ENCODE results near the gene PHIP. TPM values are rescaled to one million over a fixed set of nuclear protein-coding genes. Genes with fewer than 3 reads are reported as not detected.
"Not testable (repeated sequence)": the region's sequence is repeated elsewhere in the genome, so short reads cannot be mapped to it uniquely, and the experiment has no call there.

Gene PHIP
- total RNA-seq, 1 donor from 2014 or later: 42.4 TPM

DNA sequence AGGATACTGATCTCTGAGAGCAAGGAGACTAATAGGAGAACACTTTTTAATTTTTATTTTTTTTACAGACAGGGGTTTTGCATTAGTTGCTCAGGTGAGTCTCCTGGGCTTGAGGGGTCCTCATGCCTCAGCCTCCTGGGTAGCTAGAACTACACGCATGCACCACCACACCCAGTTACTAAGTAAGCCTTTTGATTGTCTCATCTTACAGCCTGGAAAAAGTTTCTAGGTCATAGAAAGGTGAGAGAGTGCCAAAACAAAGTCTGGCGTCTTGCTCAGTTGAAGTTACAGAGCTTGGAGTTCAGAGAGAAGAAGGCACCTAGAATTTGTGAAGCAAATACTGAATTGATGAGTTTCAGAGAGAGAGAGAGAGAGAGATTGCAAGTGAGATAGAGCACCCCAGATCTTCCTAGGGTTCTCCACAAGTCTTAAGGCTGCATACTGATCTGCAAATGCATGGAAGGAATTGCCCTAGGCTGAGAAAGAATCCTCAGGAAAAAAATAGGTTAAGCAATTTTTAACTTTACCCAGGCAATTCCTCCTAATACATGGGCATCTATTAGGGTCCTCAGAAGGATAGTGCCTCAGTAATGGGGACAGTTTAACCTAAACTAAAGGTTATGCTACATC, 37.6 kb upstream of the PHIP start:
- DNase-seq (ENCODE audit: low spot score): no peak
- Mint-ChIP-seq H3K36me3 (ENCODE audit: low read depth, unreplicated experiment) (no peaks in the 10 kb centered on the region), H3K27me3 (ENCODE audit: unreplicated experiment) (no peaks in the 10 kb centered on the region), H3K27ac (ENCODE audit: unreplicated experiment) (no peak overlapping the region), H3K4me3 (ENCODE audit: unreplicated experiment) (no peak overlapping the region), H3K9me3 (ENCODE audit: unreplicated experiment) (no peaks in the 10 kb centered on the region), H3K4me1 (ENCODE audit: unreplicated experiment) (no peaks in the 10 kb centered on the region)
- TF ChIP-seq, protein P1, sequence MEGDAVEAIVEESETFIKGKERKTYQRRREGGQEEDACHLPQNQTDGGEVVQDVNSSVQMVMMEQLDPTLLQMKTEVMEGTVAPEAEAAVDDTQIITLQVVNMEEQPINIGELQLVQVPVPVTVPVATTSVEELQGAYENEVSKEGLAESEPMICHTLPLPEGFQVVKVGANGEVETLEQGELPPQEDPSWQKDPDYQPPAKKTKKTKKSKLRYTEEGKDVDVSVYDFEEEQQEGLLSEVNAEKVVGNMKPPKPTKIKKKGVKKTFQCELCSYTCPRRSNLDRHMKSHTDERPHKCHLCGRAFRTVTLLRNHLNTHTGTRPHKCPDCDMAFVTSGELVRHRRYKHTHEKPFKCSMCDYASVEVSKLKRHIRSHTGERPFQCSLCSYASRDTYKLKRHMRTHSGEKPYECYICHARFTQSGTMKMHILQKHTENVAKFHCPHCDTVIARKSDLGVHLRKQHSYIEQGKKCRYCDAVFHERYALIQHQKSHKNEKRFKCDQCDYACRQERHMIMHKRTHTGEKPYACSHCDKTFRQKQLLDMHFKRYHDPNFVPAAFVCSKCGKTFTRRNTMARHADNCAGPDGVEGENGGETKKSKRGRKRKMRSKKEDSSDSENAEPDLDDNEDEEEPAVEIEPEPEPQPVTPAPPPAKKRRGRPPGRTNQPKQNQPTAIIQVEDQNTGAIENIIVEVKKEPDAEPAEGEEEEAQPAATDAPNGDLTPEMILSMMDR (IDR thresholded peaks at IDR 0.05; ENCODE audit: unreplicated experiment): no peak

DNA sequence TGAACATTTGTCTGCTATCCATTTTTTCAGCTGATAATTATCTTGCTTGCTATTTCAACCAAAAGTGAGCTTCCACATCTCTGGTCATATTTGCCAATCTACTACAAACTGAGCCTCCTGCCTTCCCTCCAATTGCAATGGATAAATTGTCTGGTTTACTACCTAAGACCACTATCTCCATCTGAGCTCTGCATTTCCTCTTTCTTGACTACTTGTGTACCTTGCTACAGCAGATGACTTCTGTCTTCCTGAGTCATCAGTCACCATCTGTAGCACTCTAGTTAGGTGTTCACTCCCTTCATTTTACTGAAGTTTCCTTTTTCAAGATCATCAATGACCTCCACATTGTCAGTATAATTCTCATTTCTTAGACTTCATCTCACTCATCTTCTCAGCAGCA, 33.5 kb upstream of the PHIP start:
- Mint-ChIP-seq H3K4me1 (ENCODE audit: unreplicated experiment) (no peaks in the 10 kb centered on the region), H3K27me3 (ENCODE audit: unreplicated experiment) (no peaks in the 10 kb centered on the region), H3K36me3 (ENCODE audit: low read depth, unreplicated experiment) (no peaks in the 10 kb centered on the region), H3K27ac (ENCODE audit: unreplicated experiment) (no peak overlapping the region), H3K4me3 (ENCODE audit: unreplicated experiment) (no peak overlapping the region), H3K9me3 (ENCODE audit: unreplicated experiment) (no peaks in the 10 kb centered on the region)
- TF ChIP-seq, protein P1 (IDR thresholded peaks at IDR 0.05; ENCODE audit: unreplicated experiment): no peak
- no peak for DNase-seq (ENCODE audit: low spot score)

DNA sequence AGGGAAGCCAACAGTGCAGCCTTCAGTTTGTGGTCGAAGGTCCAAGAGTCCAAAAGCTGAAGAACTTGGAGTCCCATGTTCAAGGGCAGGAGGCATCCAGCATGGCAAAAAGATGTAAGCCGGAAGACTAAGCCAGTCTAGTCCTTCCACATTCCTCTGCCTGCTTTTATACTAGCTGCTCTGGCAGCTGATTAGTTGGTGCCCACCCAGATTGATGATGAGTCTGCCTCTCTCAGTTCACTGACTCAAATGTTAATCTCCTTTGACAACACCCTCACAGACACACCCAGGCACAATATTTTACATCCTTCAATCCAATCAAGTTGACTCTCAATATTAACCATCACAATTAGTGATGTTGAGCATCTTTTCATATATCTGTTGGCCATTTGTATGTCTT, 23.1 kb upstream of the PHIP start:
- H3K27me3 Mint-ChIP-seq (ENCODE audit: unreplicated experiment): no peaks in the 10 kb centered on the region

DNA sequence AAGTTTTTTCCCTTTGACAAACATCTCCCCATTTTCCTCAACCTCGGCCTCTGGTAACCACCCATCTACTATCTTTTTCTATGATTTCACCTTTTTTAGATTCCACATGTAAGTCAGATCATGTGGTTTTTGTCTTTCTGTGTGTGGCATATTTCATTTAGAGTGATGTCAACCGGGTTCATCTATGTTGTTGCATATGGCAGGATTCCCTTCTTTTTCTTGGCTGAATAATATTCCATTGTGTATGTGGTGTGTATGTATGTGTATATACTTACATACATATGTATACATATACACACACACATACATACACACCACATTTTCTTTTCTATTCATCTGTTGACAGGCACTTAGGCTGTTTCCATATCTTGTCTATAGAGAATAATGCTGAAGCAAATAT, 22.2 kb upstream of the PHIP start:
- no peaks in the 10 kb centered on the region for H3K4me1 Mint-ChIP-seq (ENCODE audit: unreplicated experiment)
- DNase-seq (ENCODE audit: low spot score): no peak
- H3K36me3 Mint-ChIP-seq (ENCODE audit: low read depth, unreplicated experiment): no peaks in the 10 kb centered on the region
- TF ChIP-seq, protein P1 (IDR thresholded peaks at IDR 0.05; ENCODE audit: unreplicated experiment): no peak
- H3K9me3 Mint-ChIP-seq (ENCODE audit: unreplicated experiment): no peaks in the 10 kb centered on the region
- no peaks in the 10 kb centered on the region for H3K27me3 Mint-ChIP-seq (ENCODE audit: unreplicated experiment)
- no peak overlapping the region for H3K4me3 Mint-ChIP-seq (ENCODE audit: unreplicated experiment)
- no peak overlapping the region for H3K27ac Mint-ChIP-seq (ENCODE audit: unreplicated experiment)

More for the DNA sequence above, 23.1 kb upstream of the PHIP start:
- Mint-ChIP-seq H3K36me3 (ENCODE audit: low read depth, unreplicated experiment) (no peaks in the 10 kb centered on the region), H3K4me3 (ENCODE audit: unreplicated experiment) (no peak overlapping the region), H3K27ac (ENCODE audit: unreplicated experiment) (no peak overlapping the region), H3K4me1 (ENCODE audit: unreplicated experiment) (no peaks in the 10 kb centered on the region), H3K9me3 (ENCODE audit: unreplicated experiment) (no peaks in the 10 kb centered on the region)
- no peak for DNase-seq (ENCODE audit: low spot score)
- TF ChIP-seq, protein P1 (IDR thresholded peaks at IDR 0.05; ENCODE audit: unreplicated experiment): no peak

DNA sequence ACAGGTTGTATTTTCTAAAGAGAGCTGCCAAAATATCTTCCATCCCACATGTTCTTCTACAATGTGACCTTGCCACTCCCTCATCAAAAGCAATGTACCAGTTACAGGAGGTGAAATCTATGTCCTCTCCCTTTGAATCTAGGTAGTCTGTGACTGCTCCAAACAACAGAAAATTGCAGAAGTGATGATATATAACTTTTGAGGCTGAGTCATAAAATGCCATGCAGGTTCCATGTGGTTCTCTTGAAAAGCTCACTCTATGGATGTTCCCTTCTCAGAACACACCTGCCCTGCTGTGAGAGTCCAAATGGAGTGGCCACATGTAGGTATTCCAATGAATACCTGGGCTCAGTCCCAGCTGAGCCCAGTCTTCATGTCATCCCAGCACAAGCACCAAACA, 16.9 kb upstream of the PHIP start:
- no peak overlapping the region for H3K4me3 Mint-ChIP-seq (ENCODE audit: unreplicated experiment)
- H3K27me3 Mint-ChIP-seq (ENCODE audit: unreplicated experiment): no peaks in the 10 kb centered on the region
- no peaks in the 10 kb centered on the region for H3K9me3 Mint-ChIP-seq (ENCODE audit: unreplicated experiment)
- TF ChIP-seq, protein P1 (IDR thresholded peaks at IDR 0.05; ENCODE audit: unreplicated experiment): no peak
- DNase-seq (ENCODE audit: low spot score): no peak
- no peaks in the 10 kb centered on the region for H3K4me1 Mint-ChIP-seq (ENCODE audit: unreplicated experiment)
- H3K27ac Mint-ChIP-seq (ENCODE audit: unreplicated experiment): no peak overlapping the region
- H3K36me3 Mint-ChIP-seq (ENCODE audit: low read depth, unreplicated experiment): no peaks in the 10 kb centered on the region

DNA sequence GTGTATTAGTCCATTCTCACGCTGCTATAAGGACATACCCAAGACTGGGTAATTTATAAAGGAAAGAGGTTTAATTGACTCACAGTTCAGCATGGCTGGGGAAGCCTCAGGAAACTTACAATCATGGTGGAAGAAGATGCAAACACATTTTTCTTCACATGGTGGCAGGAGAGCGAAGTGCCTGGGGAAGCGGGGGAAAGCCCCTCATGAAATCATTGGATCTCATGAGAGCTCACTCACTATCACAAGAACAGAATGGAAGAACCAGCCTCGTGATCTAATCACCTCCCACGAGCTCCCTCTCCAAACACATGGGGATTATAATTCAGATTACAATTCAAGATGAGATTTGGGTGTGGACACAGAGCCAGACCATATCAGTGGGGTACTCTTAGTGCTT, 13.7 kb upstream of the PHIP start:
- not testable (repeated sequence) for H3K4me1 Mint-ChIP-seq (ENCODE audit: unreplicated experiment); DNase-seq (ENCODE audit: low spot score); H3K4me3 Mint-ChIP-seq (ENCODE audit: unreplicated experiment); H3K9me3 Mint-ChIP-seq (ENCODE audit: unreplicated experiment); H3K27ac Mint-ChIP-seq (ENCODE audit: unreplicated experiment); H3K27me3 Mint-ChIP-seq (ENCODE audit: unreplicated experiment); H3K36me3 Mint-ChIP-seq (ENCODE audit: low read depth, unreplicated experiment)

Measured in endothelial cell (in vitro differentiated cells).